HepG2 (cell line): ENCODE measurements around the gene ERLIN1. TPM values are rescaled to one million over a fixed set of nuclear protein-coding genes. Genes with fewer than 3 reads are reported as not detected.

ENCODE experiments used
- ADNP ChIP-seq: sonication (generic); formaldehyde crosslinking; IDR thresholded peaks from 2 replicates; pipeline ENCODE4 v1.4.0; 2020; ENCODE audit warnings: missing genetic modification reagents
- ATF7 ChIP-seq, 2 experiments: fragments of 450-650 bp in 1 of 2; sonication (generic) in 1 of 2; formaldehyde crosslinking in 1 of 2; IDR thresholded peaks; 2 replicates each; pipeline versions ENCODE4 v1.4.0 to v1.6.1; 2016 to 2020; ENCODE audit warnings: antibody characterized with exemption in 1 of 2, mild to moderate bottlenecking in 1 of 2, missing genetic modification reagents in 1 of 2
- CHD4 ChIP-seq: fragments of 200-600 bp; sonication (generic); IDR thresholded peaks from 2 replicates; pipeline ENCODE4 v1.7.0; 2017; ENCODE audit warnings: mild to moderate bottlenecking, low read length, borderline replicate concordance
- DNMT1 ChIP-seq: sonication (generic); formaldehyde crosslinking; IDR thresholded peaks from 2 replicates; pipeline ENCODE4 v1.5.1; 2020; ENCODE audit warnings: mild to moderate bottlenecking, missing genetic modification reagents
- DR1 ChIP-seq: sonication (generic); formaldehyde crosslinking; IDR thresholded peaks from 2 replicates; pipeline ENCODE4 v1.8.0; 2021; ENCODE audit warnings: mild to moderate bottlenecking, missing genetic modification reagents, inconsistent platforms
- ELF3 ChIP-seq: IDR thresholded peaks from 2 replicates; pipeline ENCODE4 v1.6.1; 2016; ENCODE audit warnings: missing genetic modification reagents, missing compliant biosample characterization
- HOXD1 ChIP-seq: sonication (generic); formaldehyde crosslinking; IDR thresholded peaks from 2 replicates; pipeline ENCODE4 v1.5.0; 2020; ENCODE audit warnings: missing genetic modification reagents
- NFKBIZ ChIP-seq: IDR thresholded peaks from 2 replicates; pipeline ENCODE4 v1.6.1; 2018; ENCODE audit warnings: missing genetic modification reagents, missing compliant biosample characterization
- PHB2 ChIP-seq: fragments of 450-650 bp; IDR thresholded peaks from 2 replicates; pipeline ENCODE4 v1.6.1; 2018; ENCODE audit not compliant: partially characterized antibody
- PITX1 ChIP-seq: sonication (generic); formaldehyde crosslinking; IDR thresholded peaks from 2 replicates; pipeline ENCODE4 v1.5.1; 2020; ENCODE audit warnings: mild to moderate bottlenecking, missing genetic modification reagents
- RXRA ChIP-seq: sonication (generic); formaldehyde crosslinking; IDR thresholded peaks from 2 replicates; pipeline ENCODE4 v1.5.1; 2020; ENCODE audit warnings: missing genetic modification reagents
- STAT5B ChIP-seq: sonication (generic); formaldehyde crosslinking; IDR thresholded peaks from 2 replicates; pipeline ENCODE4 v1.4.0; 2020; ENCODE audit warnings: missing genetic modification reagents
- SUZ12 ChIP-seq: fragments of 150-350 bp; IDR thresholded peaks from 2 replicates; pipeline ENCODE4 v1.6.1; 2014; ENCODE audit warnings: low read depth, low read length
- TEAD2 ChIP-seq: sonication (generic); formaldehyde crosslinking; IDR thresholded peaks from 2 replicates; pipeline ENCODE4 v1.9.0; 2021; ENCODE audit warnings: missing genetic modification reagents
- ZNF383 ChIP-seq: sonication (generic); formaldehyde crosslinking; IDR thresholded peaks from 2 replicates; pipeline ENCODE4 v1.4.0; 2020; ENCODE audit warnings: missing genetic modification reagents, mild to moderate bottlenecking, borderline replicate concordance
- ZNF556 ChIP-seq: sonication (generic); formaldehyde crosslinking; IDR thresholded peaks from 2 replicates; pipeline ENCODE4 v1.4.0; 2020; ENCODE audit warnings: mild to moderate bottlenecking, missing genetic modification reagents, borderline replicate concordance
- ZNF569 ChIP-seq: sonication (generic); formaldehyde crosslinking; IDR thresholded peaks from 2 replicates; pipeline ENCODE4 v1.5.0; 2020; ENCODE audit warnings: mild to moderate bottlenecking, missing genetic modification reagents, moderate library complexity, borderline replicate concordance
- ZNF720 ChIP-seq: sonication (generic); formaldehyde crosslinking; IDR thresholded peaks from 2 replicates; pipeline ENCODE4 v1.4.0; 2020; ENCODE audit warnings: missing genetic modification reagents
- ZNF773 ChIP-seq: sonication (generic); formaldehyde crosslinking; IDR thresholded peaks from 2 replicates; pipeline ENCODE4 v1.4.0; 2020; ENCODE audit warnings: missing genetic modification reagents, borderline replicate concordance
- ZNF83 ChIP-seq: sonication (generic); formaldehyde crosslinking; IDR thresholded peaks from 2 replicates; pipeline ENCODE4 v1.4.0; 2020; ENCODE audit warnings: missing genetic modification reagents, mild to moderate bottlenecking, borderline replicate concordance
- polyA plus RNA-seq, 8 experiments: library from polyadenylated mRNA; depleted of rRNA in 3 of 8; stranded (reverse) in 7 of 8; unstranded in 1 of 8; fragments of >200 nt; fragmentation: Illumina TruSeq in 4 of 8; extraction: Trizol in 4 of 8; gene quantifications; 2 replicates each; pipeline versions ENCODE4 v1.2.1 to v1.2.3, GENCODE V29; 2011 to 2016; ENCODE audit warnings: low read depth in 4 of 8, missing spikeins in 1 of 8, mixed read lengths in 1 of 8; ENCODE audit not compliant: insufficient read depth in 1 of 8
- total RNA-seq, 5 experiments: library from RNA; depleted of rRNA; stranded (reverse); fragments of >200 nt; fragmentation: Illumina TruSeq; extraction: Trizol; gene quantifications; 2 replicates each; pipeline ENCODE4 v1.2.3, GENCODE V29; 2016; ENCODE audit warnings: low read depth in 1 of 5
- TF ChIP-seq, protein P1 (sequence below), 2 experiments: fragments of 450-650 bp in 1 of 2; sonication (generic) in 1 of 2; formaldehyde crosslinking in 1 of 2; IDR thresholded peaks; 2 replicates each; pipeline versions ENCODE4 v1.6.1 to v1.8.0; 2016 to 2022; ENCODE audit warnings: antibody characterized with exemption in 1 of 2, mild to moderate bottlenecking in 1 of 2, missing genetic modification reagents in 1 of 2

The ERLIN1 gene
- total and polyA plus RNA-seq, 2 of the 13 experiments (the other 11 are each of a cell fraction or from before 2014, with no cell fraction given): 56.8 to 69.3 TPM

GRCh38 chr10:100185364-100186252 lies at the start of gene ERLIN1 (continued):
- TF ChIP-seq NFKBIZ (CRISPR knock-in tag) (no peak), PHB2 (no peak), ELF3 (CRISPR knock-in tag) (peak; percentile 69), STAT5B (CRISPR knock-in tag) (peak; percentile 9; the same call in 1 of the 2 replicates), ZNF773 (CRISPR knock-in tag) (peak; percentile 77; the same call in 1 of the 2 replicates), ZNF569 (CRISPR knock-in tag) (no peak), ZNF83 (CRISPR knock-in tag) (peak; percentile 27; the same call in 1 of the 2 replicates), ADNP (CRISPR knock-in tag) (no peak), SUZ12 (no peak), RXRA (CRISPR knock-in tag) (no peak; the same call in 1 of the 2 replicates), CHD4 (no peak), ATF7 (IDR thresholded peaks at IDR 0.05) (no peak), ATF7 (CRISPR knock-in tag; IDR thresholded peaks at IDR 0.05) (peak; percentile 34; the same call in 1 of the 2 replicates), ZNF556 (peak; percentile 96), PITX1 (CRISPR knock-in tag) (no peak; the same call in 1 of the 2 replicates), ZNF720 (no peak), DR1 (peak; percentile 65; the same call in 1 of the 2 replicates), HOXD1 (CRISPR knock-in tag) (peak; percentile 76), DNMT1 (0 out of 2 replicates have a peak, but pooled peaks have one; percentile 51), ZNF383 (no peak), TEAD2 (CRISPR knock-in tag) (peak; percentile 82; the same call in 1 of the 2 replicates)
- TF ChIP-seq, protein P1, sequence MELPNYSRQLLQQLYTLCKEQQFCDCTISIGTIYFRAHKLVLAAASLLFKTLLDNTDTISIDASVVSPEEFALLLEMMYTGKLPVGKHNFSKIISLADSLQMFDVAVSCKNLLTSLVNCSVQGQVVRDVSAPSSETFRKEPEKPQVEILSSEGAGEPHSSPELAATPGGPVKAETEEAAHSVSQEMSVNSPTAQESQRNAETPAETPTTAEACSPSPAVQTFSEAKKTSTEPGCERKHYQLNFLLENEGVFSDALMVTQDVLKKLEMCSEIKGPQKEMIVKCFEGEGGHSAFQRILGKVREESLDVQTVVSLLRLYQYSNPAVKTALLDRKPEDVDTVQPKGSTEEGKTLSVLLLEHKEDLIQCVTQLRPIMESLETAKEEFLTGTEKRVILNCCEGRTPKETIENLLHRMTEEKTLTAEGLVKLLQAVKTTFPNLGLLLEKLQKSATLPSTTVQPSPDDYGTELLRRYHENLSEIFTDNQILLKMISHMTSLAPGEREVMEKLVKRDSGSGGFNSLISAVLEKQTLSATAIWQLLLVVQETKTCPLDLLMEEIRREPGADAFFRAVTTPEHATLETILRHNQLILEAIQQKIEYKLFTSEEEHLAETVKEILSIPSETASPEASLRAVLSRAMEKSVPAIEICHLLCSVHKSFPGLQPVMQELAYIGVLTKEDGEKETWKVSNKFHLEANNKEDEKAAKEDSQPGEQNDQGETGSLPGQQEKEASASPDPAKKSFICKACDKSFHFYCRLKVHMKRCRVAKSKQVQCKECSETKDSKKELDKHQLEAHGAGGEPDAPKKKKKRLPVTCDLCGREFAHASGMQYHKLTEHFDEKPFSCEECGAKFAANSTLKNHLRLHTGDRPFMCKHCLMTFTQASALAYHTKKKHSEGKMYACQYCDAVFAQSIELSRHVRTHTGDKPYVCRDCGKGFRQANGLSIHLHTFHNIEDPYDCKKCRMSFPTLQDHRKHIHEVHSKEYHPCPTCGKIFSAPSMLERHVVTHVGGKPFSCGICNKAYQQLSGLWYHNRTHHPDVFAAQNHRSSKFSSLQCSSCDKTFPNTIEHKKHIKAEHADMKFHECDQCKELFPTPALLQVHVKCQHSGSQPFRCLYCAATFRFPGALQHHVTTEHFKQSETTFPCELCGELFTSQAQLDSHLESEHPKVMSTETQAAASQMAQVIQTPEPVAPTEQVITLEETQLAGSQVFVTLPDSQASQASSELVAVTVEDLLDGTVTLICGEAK (IDR thresholded peaks at IDR 0.05): no peak
- TF ChIP-seq, protein P1 (CRISPR knock-in tag; IDR thresholded peaks at IDR 0.05): peak; percentile 73; the same call in 1 of the 2 replicates
